H1 (cell line): ENCODE results near the gene HTR2C. TPM values are rescaled to one million over a fixed set of nuclear protein-coding genes. Genes with fewer than 3 reads are reported as not detected.

ENCODE experiments used
- CTCF ChIA-PET: fragments of 300-600 bp; sonication (Branson Sonifier 250); formaldehyde crosslinking; loops from one replicate; lab custom pipeline; 2021; ENCODE audit not compliant: partially characterized antibody; lab: Charles Lee
- POLR2A ChIA-PET: fragments of 300-600 bp; sonication (Branson Sonifier 250); formaldehyde crosslinking; loops from one replicate; lab custom pipeline; 2021; ENCODE audit warnings: inconsistent platforms; ENCODE audit not compliant: partially characterized antibody; lab: Charles Lee
- DNase-seq, 2 experiments: peaks; one replicate each; pipeline versions ENCODE4 v3.0.0 to v3.0.0-alpha.2; 2010 to 2022; ENCODE audit warnings: low spot score in 2 of 2, low read depth in 1 of 2, mixed read lengths in 1 of 2
- FAIRE-seq: peaks from 2 replicates; lab custom pipeline; 2011; peaks lifted over from hg19 to GRCh38; lab: Jason Lieb, UNC
- H2AFZ ChIP-seq: 2 replicates; pipeline ENCODE4 v1.8.1; 2012; ENCODE audit warnings: low read length, inconsistent platforms
- H2AK5ac ChIP-seq: 2 replicates; pipeline ENCODE4 v1.6.1; 2013; ENCODE audit warnings: low read depth, low read length
- H2BK120ac ChIP-seq: replicated peaks from 2 replicates; pipeline ENCODE3; 2013; ENCODE audit warnings: low read depth, low read length, inconsistent platforms
- H2BK12ac ChIP-seq: 2 replicates; pipeline ENCODE4 v1.6.1; 2013; ENCODE audit warnings: low read depth, low read length
- H2BK15ac ChIP-seq: 2 replicates; pipeline ENCODE4 v1.6.1; 2013; ENCODE audit warnings: low read length
- H2BK20ac ChIP-seq: 2 replicates; pipeline ENCODE4 v1.6.1; 2013; ENCODE audit warnings: low read length
- H2BK5ac ChIP-seq: 2 replicates; pipeline ENCODE4 v1.6.1; 2013; ENCODE audit warnings: low read depth, low read length
- H3K14ac ChIP-seq: 2 replicates; pipeline ENCODE4 v1.6.1; 2013; ENCODE audit warnings: inconsistent platforms; ENCODE audit not compliant: insufficient read length
- H3K18ac ChIP-seq: 2 replicates; pipeline ENCODE4 v1.6.1; 2013; ENCODE audit warnings: low read length; ENCODE audit errors: extremely low read depth
- H3K23ac ChIP-seq: 2 replicates; pipeline ENCODE4 v1.6.1; 2013; ENCODE audit warnings: inconsistent platforms; ENCODE audit not compliant: insufficient read length
- H3K23me2 ChIP-seq: 2 replicates; pipeline ENCODE4 v1.6.1; 2013; ENCODE audit warnings: low read depth, low read length
- H3K27ac ChIP-seq: 2 replicates; pipeline ENCODE4 v1.6.1; 2011; ENCODE audit warnings: low read depth, low read length, inconsistent platforms
- H3K27me3 ChIP-seq, 4 experiments: replicated peaks in 1 of 4; 1 replicate in 1 of 4; 2 replicates in 3 of 4; pipeline versions ENCODE4 v1.6.1 to v1.8.1; 2011 to 2013; ENCODE audit warnings: low read length in 3 of 4, mild to moderate bottlenecking in 3 of 4, inconsistent platforms in 2 of 4, mixed read lengths in 2 of 4, moderate library complexity in 1 of 4; ENCODE audit not compliant: control insufficient read depth in 3 of 4, insufficient read depth in 3 of 4; ENCODE audit errors: extremely low read depth in 1 of 4
- H3K36me3 ChIP-seq, 4 experiments: 2 replicates each; pipeline versions ENCODE4 v1.6.1 to v1.8.1; 2011 to 2013; ENCODE audit warnings: mild to moderate bottlenecking in 4 of 4, low read length in 3 of 4, moderate library complexity in 2 of 4, control low read depth in 1 of 4, inconsistent platforms in 1 of 4; ENCODE audit not compliant: insufficient read depth in 4 of 4, control insufficient read depth in 2 of 4
- H3K4ac ChIP-seq: replicated peaks from 2 replicates; pipeline ENCODE3; 2013; ENCODE audit warnings: low read length, low read depth, mixed read lengths, inconsistent platforms; ENCODE audit not compliant: insufficient read length
- H3K4me1 ChIP-seq, 4 experiments: replicated peaks in 1 of 4; 1 replicate in 1 of 4; 2 replicates in 3 of 4; pipeline versions ENCODE4 v1.6.1 to v1.8.1; 2011 to 2013; ENCODE audit warnings: low read length in 3 of 4, inconsistent platforms in 2 of 4, mixed read lengths in 1 of 4; ENCODE audit not compliant: insufficient read depth in 4 of 4, control insufficient read depth in 3 of 4
- H3K4me2 ChIP-seq, 2 experiments: 2 replicates each; pipeline versions ENCODE4 v1.6.1 to v1.8.1; 2011 to 2013; ENCODE audit warnings: low read depth in 2 of 2, low read length in 2 of 2, control low read depth in 1 of 2, inconsistent platforms in 1 of 2, mild to moderate bottlenecking in 1 of 2; ENCODE audit not compliant: insufficient read depth in 1 of 2
- H3K4me3 ChIP-seq, 4 experiments: fragments of 200-600, 300-600 bp in 1 of 4; sonication (generic), shearing (Covaris generic), sonication (Bioruptor Twin) in 1 of 4; 2 replicates each; pipeline versions ENCODE4 v1.5.1 to v1.8.1; 2011 to 2016; ENCODE audit warnings: low read length in 4 of 4, low read depth in 3 of 4, control low read depth in 2 of 4, inconsistent platforms in 2 of 4, mild to moderate bottlenecking in 2 of 4, mixed read lengths in 1 of 4, moderate library complexity in 1 of 4; ENCODE audit not compliant: insufficient read depth in 2 of 4; ENCODE audit errors: extremely low read depth in 1 of 4
- H3K56ac ChIP-seq: replicated peaks from 2 replicates; pipeline ENCODE3; 2013; ENCODE audit warnings: low read depth, mild to moderate bottlenecking, mixed read lengths, low read length, inconsistent platforms; ENCODE audit not compliant: insufficient read length
- H3K79me1 ChIP-seq: 2 replicates; pipeline ENCODE4 v1.6.1; 2013; ENCODE audit warnings: low read depth, low read length, control low read depth
- H3K79me2 ChIP-seq, 2 experiments: 2 replicates each; pipeline versions ENCODE4 v1.6.1 to v1.8.1; 2012 to 2013; ENCODE audit warnings: low read length in 2 of 2, mild to moderate bottlenecking in 2 of 2, inconsistent platforms in 1 of 2; ENCODE audit not compliant: insufficient read depth in 2 of 2, control insufficient read depth in 1 of 2
- H3K9ac ChIP-seq, 4 experiments: replicated peaks in 1 of 4; 1 replicate in 1 of 4; 2 replicates in 3 of 4; pipeline versions ENCODE4 v1.6.1 to v1.8.1; 2011 to 2013; ENCODE audit warnings: low read depth in 3 of 4, low read length in 3 of 4, control low read depth in 2 of 4, mild to moderate bottlenecking in 2 of 4, moderate library complexity in 2 of 4, inconsistent platforms in 1 of 4; ENCODE audit errors: extremely low read depth in 1 of 4
- H3K9me3 ChIP-seq, 2 experiments: 2 replicates each; pipeline versions ENCODE4 v1.6.1 to v1.8.1; 2012 to 2013; ENCODE audit warnings: mild to moderate bottlenecking in 2 of 2, moderate library complexity in 2 of 2, control low read depth in 1 of 2, inconsistent platforms in 1 of 2, low read depth in 1 of 2, low read length in 1 of 2, mixed read lengths in 1 of 2; ENCODE audit not compliant: insufficient read depth in 2 of 2
- H4K20me1 ChIP-seq, 2 experiments: replicated peaks in 1 of 2; 2 replicates each; pipeline versions ENCODE3 to v1.8.1; 2011 to 2013; ENCODE audit warnings: inconsistent platforms in 2 of 2, low read length in 2 of 2, mild to moderate bottlenecking in 1 of 2; ENCODE audit not compliant: insufficient read depth in 2 of 2, control insufficient read depth in 1 of 2
- H4K5ac ChIP-seq: 2 replicates; pipeline ENCODE4 v1.6.1; 2013; ENCODE audit warnings: low read length, low read depth, mixed read lengths, inconsistent platforms; ENCODE audit not compliant: insufficient read length
- H4K8ac ChIP-seq: 2 replicates; pipeline ENCODE4 v1.8.0; 2013; ENCODE audit warnings: mild to moderate bottlenecking, moderate library complexity, low read length, inconsistent platforms; ENCODE audit not compliant: insufficient read depth; ENCODE audit errors: extremely low read depth
- H4K91ac ChIP-seq: replicated peaks from 2 replicates; pipeline ENCODE3; 2013; ENCODE audit warnings: low read length, mixed read lengths, inconsistent platforms; ENCODE audit not compliant: insufficient read length
- CBX5 ChIP-seq: fragments of 300-800, 300-1000 bp; sonication (generic); IDR thresholded peaks from 2 replicates; pipeline ENCODE4 v1.7.1; 2016; ENCODE audit warnings: antibody characterized with exemption, low read length, low read depth
- CREB1 ChIP-seq: IDR thresholded peaks from 2 replicates; pipeline ENCODE4 v1.6.1; 2012; ENCODE audit warnings: inconsistent platforms
- EP300 ChIP-seq, 2 experiments: IDR thresholded peaks; 1 replicate in 1 of 2; 2 replicates in 1 of 2; pipeline ENCODE4 v1.6.1; 2011 to 2012; ENCODE audit warnings: low read depth in 2 of 2, low read length in 2 of 2, mild to moderate bottlenecking in 2 of 2, borderline replicate concordance in 1 of 2, inconsistent platforms in 1 of 2, moderate library complexity in 1 of 2
- GABPA ChIP-seq: IDR thresholded peaks from 2 replicates; pipeline ENCODE4 v1.6.1; 2011; ENCODE audit warnings: mild to moderate bottlenecking, low read length, moderate library complexity, borderline replicate concordance; ENCODE audit not compliant: insufficient read depth
- NANOG ChIP-seq: IDR thresholded peaks from 2 replicates; pipeline ENCODE4 v1.6.1; 2011; ENCODE audit warnings: low read length, low read depth, mild to moderate bottlenecking, inconsistent platforms; ENCODE audit not compliant: insufficient read depth, poor library complexity, severe bottlenecking
- PHF8 ChIP-seq: fragments of 200-600 bp; sonication (generic); conservative IDR thresholded peaks from 2 replicates; pipeline ENCODE4 v1.7.1; 2012; ENCODE audit warnings: low read depth, mild to moderate bottlenecking, inconsistent platforms, low read length, moderate library complexity
- POU5F1 ChIP-seq: IDR thresholded peaks from 2 replicates; pipeline ENCODE4 v1.6.1; 2011; ENCODE audit warnings: low read depth, mild to moderate bottlenecking, low read length, moderate library complexity
- SAP30 ChIP-seq: fragments of 300-600 bp; sonication (generic); IDR thresholded peaks from 2 replicates; pipeline ENCODE4 v1.7.1; 2012; ENCODE audit warnings: low read length, moderate library complexity, mild to moderate bottlenecking, inconsistent platforms; ENCODE audit not compliant: insufficient read depth, insufficient replicate concordance
- SIRT6 ChIP-seq: IDR thresholded peaks from one replicate; pipeline ENCODE4 v1.7.1; 2012; ENCODE audit warnings: low read length, inconsistent platforms
- SP1 ChIP-seq: IDR thresholded peaks from 2 replicates; pipeline ENCODE4 v1.6.1; 2011; ENCODE audit warnings: low read depth, low read length
- TCF12 ChIP-seq: IDR thresholded peaks from 2 replicates; pipeline ENCODE4 v1.6.1; 2011; ENCODE audit warnings: low read depth, mild to moderate bottlenecking, low read length
- polyA plus RNA-seq, 7 experiments: library from polyadenylated mRNA; depleted of rRNA in 3 of 7; stranded (reverse) in 5 of 7; unstranded in 2 of 7; fragments of >200 nt in 5 of 7; fragments of 200-250 nt in 2 of 7; gene quantifications; 1 replicate in 5 of 7; 2 replicates in 1 of 7; 4 replicates in 1 of 7; pipeline versions ENCODE4 v1.2.1 to v1.2.3, GENCODE V29; 2011 to 2013; ENCODE audit warnings: missing spikeins in 2 of 7, mixed read lengths in 2 of 7
- total RNA-seq: library from RNA; stranded (reverse); fragmentation: NEBNext Ultra II Directional; extraction: Animal tissue kit (Norgen Biotek cat#: 25700); gene quantifications from 2 replicates; pipeline ENCODE4 v1.2.1, GENCODE V29; 2021
- TF ChIP-seq, protein P1 (sequence below): IDR thresholded peaks from 2 replicates; pipeline ENCODE4 v1.6.1; 2012; ENCODE audit warnings: inconsistent platforms

The HTR2C gene
- total and polyA plus RNA-seq, 2 of the 8 experiments (the other 6 are each of a cell fraction or from before 2014, with no cell fraction given): 1.7 to 2.0 TPM

- POLR2A ChIA-PET: no interaction called here
- Histone ChIP-seq H2BK15ac (no peak overlapping the region), H4K8ac (no peak overlapping the region), H3K4me3 (no peak overlapping the region), H2BK120ac (no peak overlapping the region), H3K4me1 (no peaks in the 10 kb centered on the region), H3K23ac (no peak overlapping the region), H3K14ac (no peak overlapping the region), H2BK12ac (no peak overlapping the region), H3K27ac (no peak overlapping the region), H3K79me1 (no peaks in the 10 kb centered on the region), H3K56ac (no peak overlapping the region), H3K9ac (no peak overlapping the region), H3K4me2 (no peak overlapping the region), H3K27me3 (no peaks in the 10 kb centered on the region), H4K91ac (no peak overlapping the region), H3K4ac (no peak overlapping the region), H2BK5ac (no peak overlapping the region), H4K20me1 (no peaks in the 10 kb centered on the region), H3K9me3 (no peaks in the 10 kb centered on the region), H4K5ac (no peak overlapping the region), H3K79me2 (no peaks in the 10 kb centered on the region), H2BK20ac (no peak overlapping the region), H2AFZ (no peak overlapping the region), H3K36me3 (no peaks in the 10 kb centered on the region), H2AK5ac (no peak overlapping the region), H3K23me2 (no peaks in the 10 kb centered on the region), H3K18ac (no peak overlapping the region)
- TF ChIP-seq EP300 (IDR thresholded peaks at IDR 0.05; ENCODE audit: borderline replicate concordance in 1 of 2, low read depth in 2 of 2, low read length in 2 of 2) (no peak), CREB1 (no peak), SIRT6 (no peak), NANOG (no peak), SP1 (no peak), POU5F1 (no peak), SAP30 (no peak), TCF12 (no peak), CBX5 (no peak), GABPA (no peak), PHF8 (no peak)
- TF ChIP-seq, protein P1, sequence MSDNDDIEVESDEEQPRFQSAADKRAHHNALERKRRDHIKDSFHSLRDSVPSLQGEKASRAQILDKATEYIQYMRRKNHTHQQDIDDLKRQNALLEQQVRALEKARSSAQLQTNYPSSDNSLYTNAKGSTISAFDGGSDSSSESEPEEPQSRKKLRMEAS: no peak
- no peak for DNase-seq
- no peak for FAIRE-seq
- CTCF ChIA-PET: interaction anchor here (1.4 kb wide), 1 partner anchor 12 kb away, joined by 4 read pairs; no protein-coding TSS in a partner anchor
These were observed 341.0 kb downstream of the HTR2C start for GRCh38 chrX:114924856-114925255.
